KMS-11 (cell line): ENCODE results near the gene FAM78A.

ENCODE experiments used
- H2AFZ ChIP-seq: fragments of 200-600 bp; sonication (generic); 2 replicates; pipeline ENCODE4 v1.6.1; 2016; ENCODE audit warnings: antibody characterized with exemption, mixed run types, low read depth
- H3K27ac ChIP-seq: fragments of 200-600 bp; sonication (generic); 2 replicates; pipeline ENCODE4 v1.6.1; 2016; ENCODE audit warnings: mild to moderate bottlenecking, mixed run types
- H3K27me3 ChIP-seq: fragments of 200-600 bp; sonication (generic); 2 replicates; pipeline ENCODE4 v1.6.1; 2017; ENCODE audit warnings: mild to moderate bottlenecking, low read depth, mixed run types, moderate library complexity; ENCODE audit not compliant: insufficient read depth
- H3K36me3 ChIP-seq: fragments of 200-600 bp; sonication (generic); 2 replicates; pipeline ENCODE4 v1.6.1; 2017; ENCODE audit warnings: mild to moderate bottlenecking, mixed run types; ENCODE audit not compliant: insufficient read depth
- H3K4me1 ChIP-seq: fragments of 200-600 bp; sonication (generic); 2 replicates; pipeline ENCODE4 v1.6.1; 2016; ENCODE audit warnings: mild to moderate bottlenecking, low read depth, mixed run types; ENCODE audit not compliant: poor library complexity, severe bottlenecking
- H3K4me2 ChIP-seq: fragments of 200-600 bp; sonication (generic); 2 replicates; pipeline ENCODE4 v1.7.0; 2016; ENCODE audit warnings: mild to moderate bottlenecking, mixed run types
- H3K4me3 ChIP-seq: fragments of 200-600 bp; sonication (generic); IDR thresholded peaks from 2 replicates; pipeline ENCODE4 v1.6.1; 2017; ENCODE audit warnings: low read depth, low read length, mixed read lengths; ENCODE audit not compliant: insufficient read depth
- H3K79me2 ChIP-seq: fragments of 200-600 bp; sonication (generic); 2 replicates; pipeline ENCODE4 v1.6.1; 2016; ENCODE audit warnings: low read depth, mixed run types; ENCODE audit not compliant: insufficient read depth
- H3K9ac ChIP-seq: fragments of 200-600 bp; sonication (generic); 2 replicates; pipeline ENCODE4 v1.6.1; 2016; ENCODE audit warnings: mild to moderate bottlenecking, mixed run types
- H4K20me1 ChIP-seq: fragments of 200-600 bp; sonication (generic); 2 replicates; pipeline ENCODE4 v1.6.1; 2016; ENCODE audit warnings: mild to moderate bottlenecking, mixed run types; ENCODE audit not compliant: insufficient read depth
- CTCF ChIP-seq: fragments of 200-600 bp; sonication (generic); conservative IDR thresholded peaks from 2 replicates; pipeline ENCODE4 v1.6.1; 2017; ENCODE audit warnings: low read depth, mild to moderate bottlenecking, antibody characterized with exemption, low read length, moderate library complexity, mixed read lengths

Gene FAM78A

GRCh38 chr9:131274674-131275331 is 1.5 kb downstream of the FAM78A start:
- H2AFZ ChIP-seq, result no peak overlapping the region

DNA sequence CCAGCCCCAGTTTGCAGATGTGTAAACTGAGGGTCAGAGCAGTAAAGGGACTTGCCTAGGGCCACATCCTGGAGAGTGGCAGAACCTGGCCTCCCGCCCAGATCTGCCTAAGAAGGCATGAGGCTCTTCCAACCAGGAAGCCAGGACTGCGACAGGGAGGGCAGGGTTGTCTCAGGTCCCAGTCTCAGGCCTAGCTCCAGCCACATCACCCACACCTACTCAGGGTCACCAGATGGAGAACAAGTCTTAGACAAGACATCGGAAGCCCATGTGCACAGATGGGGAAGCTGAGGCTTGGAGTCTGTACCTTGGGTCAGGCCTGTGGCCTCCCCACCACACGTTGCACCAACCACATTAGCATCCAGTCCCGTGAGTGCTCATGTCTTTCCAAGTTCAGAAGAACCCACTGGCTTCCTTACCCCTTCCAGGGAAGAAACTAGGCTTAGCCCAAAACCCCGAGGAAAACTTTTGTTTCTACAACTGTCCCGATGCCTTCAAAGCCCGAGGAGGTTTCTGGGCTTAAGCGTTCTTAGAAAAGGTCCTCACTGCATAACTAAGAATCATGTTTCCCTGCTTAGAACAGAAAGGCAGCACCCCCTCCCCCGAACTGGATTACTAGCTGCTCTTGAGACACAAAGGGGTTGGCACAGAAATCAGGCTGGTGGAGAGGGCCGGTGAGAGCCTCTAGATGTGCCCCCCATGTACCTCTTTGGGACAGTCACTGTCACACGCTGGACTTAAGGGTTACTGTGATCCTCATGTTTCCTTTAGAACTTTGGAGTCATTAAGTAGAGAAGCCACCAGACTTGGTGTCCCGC is 2.2 kb downstream of the FAM78A start:
- Histone ChIP-seq H4K20me1 (no peaks in the 10 kb centered on the region), H3K27ac (no peak overlapping the region), H3K79me2 (no peaks in the 10 kb centered on the region), H3K4me3 (no peak overlapping the region), H3K4me2 (no peak overlapping the region), H3K4me1 (peaks cover 12% of the 10 kb centered on the region), H3K36me3 (no peaks in the 10 kb centered on the region), H2AFZ (no peak overlapping the region), H3K27me3 (peaks cover 9% of the 10 kb centered on the region; the same call in 1 of the 2 replicates), H3K9ac (no peak overlapping the region)
- no peak for TF ChIP-seq CTCF

More at GRCh38 chr9:131274674-131275331, 1.5 kb downstream of the FAM78A start:
- TF ChIP-seq CTCF, result no peak
- H4K20me1 ChIP-seq, result no peaks in the 10 kb centered on the region
- no peak overlapping the region for H3K4me2 ChIP-seq
- peaks cover 5% of the 10 kb centered on the region for H3K4me1 ChIP-seq
- H3K27me3 ChIP-seq, result peaks cover 9% of the 10 kb centered on the region; the same call in 1 of the 2 replicates
- no peak overlapping the region for H3K27ac ChIP-seq
- H3K36me3 ChIP-seq, result no peaks in the 10 kb centered on the region
- H3K4me3 ChIP-seq, result no peak overlapping the region
- H3K79me2 ChIP-seq, result no peaks in the 10 kb centered on the region
- H3K9ac ChIP-seq, result no peak overlapping the region

- no peak overlapping the region for H3K27ac ChIP-seq
- H3K4me3 ChIP-seq, result no peak overlapping the region
- H3K79me2 ChIP-seq, result no peaks in the 10 kb centered on the region
Observed at GRCh38 chr9:131273146-131273855, 3.0 kb downstream of the FAM78A start.

More at GRCh38 chr9:131273146-131273855, 3.0 kb downstream of the FAM78A start:
- Histone ChIP-seq H3K4me2 (no peak overlapping the region), H2AFZ (no peak overlapping the region), H3K9ac (no peak overlapping the region), H3K27me3 (peaks cover 9% of the 10 kb centered on the region; the same call in 1 of the 2 replicates), H4K20me1 (no peaks in the 10 kb centered on the region), H3K36me3 (no peaks in the 10 kb centered on the region), H3K4me1 (peaks cover 20% of the 10 kb centered on the region)
- TF ChIP-seq CTCF, result no peak
